DMS153 (cell line): ENCODE results near the gene HS3ST1.
"Not testable (repeated sequence)": the region's sequence is repeated elsewhere in the genome, so short reads cannot be mapped to it uniquely, and the experiment has no call there.

Experiments used
- DNase-seq: peaks from one replicate; lab custom pipeline; 2025; lab: John Stamatoyannopoulos, UW

Gene HS3ST1

GRCh38 chr4:11399461-11399971 is 29.2 kb downstream of the HS3ST1 start:
- no peak for DNase-seq

DNA sequence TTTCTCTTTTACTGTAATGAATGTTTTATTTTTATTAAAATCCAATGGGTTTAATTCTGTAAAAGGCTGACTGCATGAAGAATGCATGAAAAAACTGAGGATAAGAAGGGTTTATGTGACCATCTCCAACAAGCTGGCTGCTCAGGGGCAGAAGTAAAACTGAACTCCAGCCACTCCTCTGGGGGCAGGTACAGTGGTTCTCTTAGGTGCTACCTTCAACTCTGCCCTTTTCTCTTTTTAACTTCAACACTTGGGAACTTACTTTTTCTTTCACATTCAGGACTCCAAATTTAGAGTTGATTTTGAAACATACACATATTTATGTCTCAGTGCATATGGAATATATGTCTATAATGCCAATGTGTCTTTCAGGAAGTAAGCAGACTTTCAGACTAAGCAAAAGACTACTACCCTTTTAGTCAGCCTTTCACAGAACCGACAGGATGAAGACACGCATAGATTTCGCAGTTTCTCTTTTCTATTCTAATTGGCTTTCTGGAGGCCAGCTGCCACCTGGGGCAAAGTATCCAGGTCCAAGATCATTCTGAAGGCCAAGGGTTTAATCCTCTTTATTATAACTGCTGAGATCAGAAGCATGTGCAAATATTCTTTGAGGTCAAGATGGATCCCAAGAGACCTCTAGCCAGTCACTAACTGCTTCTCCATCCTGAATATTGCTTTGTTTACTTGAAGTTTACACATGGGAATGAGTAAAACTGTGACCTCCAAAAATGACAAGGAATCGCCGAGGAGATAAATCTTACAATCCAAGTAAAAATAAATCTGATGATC is 30.7 kb downstream of the HS3ST1 start:
- no peak for DNase-seq

DNA sequence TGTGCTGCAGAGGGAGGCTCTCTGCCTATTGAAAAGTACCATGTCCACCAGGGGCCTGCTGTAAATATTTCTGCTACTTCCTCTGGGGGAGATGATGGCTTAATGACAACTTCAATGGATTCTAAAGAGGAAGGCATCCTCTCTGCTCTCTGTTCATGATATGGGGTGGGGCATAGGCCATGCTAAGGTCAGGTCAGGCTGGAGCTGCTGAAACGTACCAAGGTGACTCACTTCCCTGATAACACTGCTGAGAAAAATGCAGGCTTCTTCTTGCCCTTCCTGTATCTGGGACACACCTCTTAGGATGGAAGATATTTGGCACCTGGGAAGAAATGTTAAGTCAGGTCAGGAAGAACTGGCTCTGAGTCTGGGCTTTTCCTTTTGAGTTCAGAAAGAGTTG is 31.5 kb downstream of the HS3ST1 start:
- DNase-seq: no peak

- no peak for DNase-seq
These were observed 35.1 kb downstream of the HS3ST1 start for GRCh38 chr4:11393551-11393950.

GRCh38 chr4:11384072-11384471 is 44.6 kb downstream of the HS3ST1 start:
- not testable (repeated sequence) for DNase-seq

GRCh38 chr4:11376571-11376970 is 52.1 kb downstream of the HS3ST1 start:
- DNase-seq: no peak

DNA sequence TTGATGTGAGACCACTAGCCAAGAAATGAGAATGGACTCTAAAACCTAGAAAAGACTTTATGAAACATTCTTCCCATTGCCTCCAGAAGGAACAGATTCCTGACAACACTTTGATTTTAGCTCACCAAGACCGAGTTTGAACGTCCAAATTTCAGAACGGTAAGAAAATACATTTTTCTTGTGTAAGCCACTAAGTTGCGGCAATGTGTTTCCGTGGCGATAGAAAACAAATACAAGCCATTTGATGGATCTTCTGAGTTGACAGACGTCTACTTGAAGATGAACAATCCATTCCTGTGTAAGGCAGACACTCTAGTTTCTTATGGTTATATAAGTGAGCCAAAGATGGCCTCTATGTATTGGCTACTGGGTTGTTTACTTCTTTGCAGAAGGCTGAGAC is 52.5 kb downstream of the HS3ST1 start:
- no peak for DNase-seq

- no peak for DNase-seq
These were observed 60.0 kb downstream of the HS3ST1 start for GRCh38 chr4:11368701-11369115.

DNA sequence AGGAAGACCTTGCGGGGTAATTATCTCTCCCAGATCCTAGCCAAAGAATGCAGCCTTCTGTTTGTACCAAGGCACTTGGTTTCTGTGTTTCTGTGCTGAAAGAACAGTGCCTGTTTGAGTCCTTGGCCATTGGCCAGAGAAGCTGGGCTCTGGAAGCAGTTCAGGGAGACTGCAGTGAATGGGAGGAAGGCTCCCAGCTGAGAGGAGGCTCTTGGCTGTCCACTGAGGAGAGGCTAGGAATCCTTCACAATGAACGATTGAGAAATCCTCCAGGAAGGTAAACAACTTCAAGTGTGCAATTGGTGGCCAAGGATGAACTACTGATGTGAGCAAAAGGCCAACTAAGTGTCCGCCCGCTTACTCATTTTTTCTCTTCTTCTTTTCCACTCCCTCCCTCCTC is 61.3 kb downstream of the HS3ST1 start:
- no peak for DNase-seq

GRCh38 chr4:11366859-11367258 is 61.8 kb downstream of the HS3ST1 start:
- DNase-seq: no peak

DNA sequence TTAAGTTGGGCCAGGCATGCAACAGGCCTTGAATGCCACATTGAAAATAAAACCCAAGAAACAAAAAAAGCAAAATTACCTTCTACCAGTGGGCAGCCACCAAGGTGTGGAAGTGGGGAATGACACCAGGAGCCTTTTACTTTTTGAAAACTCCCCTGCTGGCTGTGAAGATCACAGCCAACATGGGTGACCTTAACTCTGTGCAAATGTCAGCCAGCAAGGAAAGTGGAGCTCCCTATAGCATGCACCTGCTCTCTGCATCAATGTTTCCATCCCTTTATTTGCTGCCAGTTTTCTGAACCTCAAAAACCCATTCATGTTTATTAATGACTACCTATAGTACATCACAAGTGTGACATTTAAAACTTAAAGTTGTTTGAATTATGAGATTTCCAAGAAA is 63.7 kb downstream of the HS3ST1 start:
- DNase-seq: no peak

GRCh38 chr4:11359591-11359990 is 69.1 kb downstream of the HS3ST1 start:
- DNase-seq: no peak

GRCh38 chr4:11355226-11355625 is 73.5 kb downstream of the HS3ST1 start:
- no peak for DNase-seq

DNA sequence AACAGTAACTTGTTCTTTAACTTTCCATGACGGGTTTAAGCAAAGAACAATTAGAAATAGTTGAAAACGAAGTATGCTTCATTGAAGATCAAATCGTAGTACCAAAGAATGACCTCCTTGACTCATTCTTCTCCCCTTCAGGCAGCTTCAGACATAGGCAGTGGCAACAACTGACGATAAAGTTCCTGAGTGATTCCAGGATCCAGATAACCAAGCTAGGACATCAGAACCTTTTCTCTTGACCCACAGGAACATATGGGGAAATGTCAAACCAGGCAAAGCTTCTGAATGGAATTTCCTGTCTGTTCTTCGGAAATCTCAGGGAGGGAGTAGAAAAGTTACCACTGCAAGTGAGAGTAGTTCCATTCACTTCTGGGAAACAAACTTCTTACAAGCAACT is 74.2 kb downstream of the HS3ST1 start:
- no peak for DNase-seq

- no peak for DNase-seq
These were observed 80.1 kb downstream of the HS3ST1 start for GRCh38 chr4:11348449-11349088.

DNA sequence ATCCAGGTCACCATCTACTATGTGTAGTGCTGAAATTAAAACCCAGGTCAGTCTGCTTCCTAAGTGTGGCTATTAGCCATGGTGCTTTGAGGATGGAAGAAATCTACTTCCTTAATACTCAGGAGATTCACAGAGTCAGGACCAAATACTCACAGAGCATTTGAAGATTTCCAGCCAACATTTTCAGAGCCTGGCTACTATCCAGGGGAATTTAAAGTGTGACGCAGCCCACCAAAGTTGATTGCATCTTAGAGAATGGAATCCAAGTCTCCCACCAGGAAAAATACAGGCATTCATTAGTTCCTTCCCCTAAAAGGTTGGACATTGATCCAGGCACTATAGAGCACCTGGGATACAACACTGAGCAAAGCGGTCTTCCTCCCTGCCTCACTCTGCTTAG is 83.8 kb downstream of the HS3ST1 start:
- DNase-seq: no peak

- DNase-seq: no peak
These were observed 85.2 kb downstream of the HS3ST1 start for GRCh38 chr4:11343536-11343935.
